Daoy (cell line): ENCODE data around the gene EMID1. TPM values are rescaled to one million over a fixed set of nuclear protein-coding genes. Genes with fewer than 3 reads are reported as not detected.
A peak's percentile ranks its signal among the peaks of the same experiment; 100 is the strongest.
"Not testable (repeated sequence)": the region's sequence is repeated elsewhere in the genome, so short reads cannot be mapped to it uniquely, and the experiment has no call there.

Experiments
- DNase-seq: peaks from one replicate; pipeline ENCODE4 v3.0.0-alpha.2; 2015; ENCODE audit warnings: low read depth
- total RNA-seq: library from RNA; depleted of rRNA; stranded (reverse); fragments of >200 nt; shearing (Covaris generic); gene quantifications from 2 replicates; pipeline ENCODE4 v1.2.3, GENCODE V29; 2014

EMID1 gene
- total RNA-seq, 1 experiment from 2014 or later = 1.3 TPM

- DNase-seq = no peak
Observed at GRCh38 chr22:29211066-29211465, 5.4 kb downstream of the EMID1 start.

DNA sequence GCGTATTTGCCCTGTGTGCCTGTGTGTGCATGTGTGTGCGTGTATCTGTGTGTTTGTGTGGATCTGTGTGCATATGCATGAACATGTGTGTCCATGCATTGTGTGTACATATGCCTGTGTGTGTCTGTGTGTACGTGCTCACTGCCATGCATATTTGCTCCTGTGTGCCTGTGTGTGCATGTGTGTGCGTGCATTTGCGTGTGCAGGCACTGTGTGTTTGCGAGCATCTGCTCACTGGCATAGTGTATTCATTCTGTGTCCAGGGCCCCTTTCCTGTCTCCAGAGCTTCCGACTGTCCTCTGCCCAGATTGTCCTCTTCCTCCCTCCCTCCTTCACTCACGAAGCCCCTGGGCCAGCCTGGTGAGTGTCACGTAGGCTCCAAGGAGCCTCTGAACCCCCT lies 5.8 kb downstream of the EMID1 start:
- no peak for DNase-seq

DNA sequence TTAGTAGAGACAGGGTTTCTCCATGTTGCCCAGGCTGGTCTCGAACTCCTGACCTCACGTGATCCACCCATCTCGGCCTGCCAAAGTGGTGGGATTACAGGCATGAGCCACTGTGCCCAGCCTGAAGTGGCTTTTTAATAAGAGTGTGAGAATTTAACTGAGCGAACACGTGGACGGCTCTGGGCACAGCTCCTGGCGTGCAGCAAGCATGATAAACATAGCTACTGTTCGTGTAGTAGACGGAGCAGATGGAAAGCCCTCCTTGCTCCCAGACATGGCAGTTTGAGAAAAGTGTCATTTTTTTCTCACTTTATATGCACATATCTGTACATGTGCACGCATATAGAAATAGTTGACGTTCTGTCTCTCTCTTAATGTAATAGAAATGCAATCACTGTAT lies 7.0 kb downstream of the EMID1 start:
- no peak for DNase-seq

DNA sequence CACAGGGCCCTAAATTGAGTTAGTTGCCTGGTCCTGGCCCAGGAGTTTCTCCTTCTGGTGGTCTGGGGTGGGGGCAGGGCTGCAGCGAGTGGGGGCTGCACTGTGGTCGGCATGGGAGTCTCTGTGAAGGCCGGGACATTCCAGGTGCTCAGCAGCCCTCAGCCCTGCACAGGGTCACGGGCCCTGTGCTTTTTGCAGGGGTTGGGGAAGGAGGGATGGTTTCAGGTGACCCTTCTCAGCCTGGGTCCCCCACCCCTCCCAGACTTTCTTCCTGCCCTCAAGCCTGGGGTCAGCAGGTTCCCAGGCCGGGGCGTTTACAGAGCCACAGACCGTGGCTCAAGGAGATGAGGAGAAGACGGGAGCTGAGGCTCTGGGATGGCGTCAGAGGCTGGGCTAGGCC lies 7.8 kb downstream of the EMID1 start:
- DNase-seq = no peak

- DNase-seq = no peak
Observed at GRCh38 chr22:29214232-29214631, 8.5 kb downstream of the EMID1 start.

GRCh38 chr22:29215012-29215860 lies 9.5 kb downstream of the EMID1 start:
- no peak for DNase-seq

GRCh38 chr22:29216011-29216872 lies 10.5 kb downstream of the EMID1 start:
- no peak for DNase-seq

DNA sequence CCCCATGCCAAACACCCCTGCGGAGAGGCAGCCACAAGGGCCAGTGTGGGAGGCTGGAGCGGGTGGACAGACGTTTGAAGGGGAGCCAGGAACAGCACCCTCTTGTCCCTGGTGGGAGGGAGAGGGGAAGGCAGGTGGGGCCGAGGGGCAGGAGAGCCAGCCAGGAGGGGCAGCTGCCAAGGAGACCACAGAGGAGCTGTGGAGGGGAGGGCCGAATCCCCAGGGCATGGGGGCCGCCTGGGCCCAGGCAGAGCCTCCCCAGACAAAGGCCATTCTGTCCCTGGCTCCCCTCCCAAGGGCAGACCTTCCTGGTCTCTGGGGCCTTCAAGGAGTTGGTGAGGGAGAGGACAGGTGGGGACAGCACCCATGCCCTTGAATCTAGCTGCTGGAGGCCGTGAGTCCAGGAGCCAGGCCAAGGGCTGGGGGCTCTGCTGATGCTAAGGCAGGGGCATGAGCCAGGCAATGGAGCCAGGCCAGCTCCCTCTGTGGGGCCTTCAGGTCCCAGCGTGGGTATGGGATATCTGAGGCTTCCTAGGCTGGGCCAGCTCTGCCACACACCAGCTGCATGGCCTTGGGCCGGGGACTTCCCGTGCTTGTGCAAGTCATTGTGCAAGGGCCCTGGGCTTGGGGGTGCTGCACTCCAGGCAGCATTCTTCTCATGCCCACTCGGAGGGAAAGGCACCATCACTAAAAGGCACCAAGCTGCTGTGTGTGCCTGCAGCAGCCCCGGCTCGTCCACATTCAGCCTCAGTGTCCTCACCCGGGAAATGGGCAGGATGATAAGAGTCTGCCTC lies 11.4 kb downstream of the EMID1 start:
- DNase-seq = peak; percentile 38

- no peak for DNase-seq
Observed at GRCh38 chr22:29217827-29218757, 12.4 kb downstream of the EMID1 start.

DNA sequence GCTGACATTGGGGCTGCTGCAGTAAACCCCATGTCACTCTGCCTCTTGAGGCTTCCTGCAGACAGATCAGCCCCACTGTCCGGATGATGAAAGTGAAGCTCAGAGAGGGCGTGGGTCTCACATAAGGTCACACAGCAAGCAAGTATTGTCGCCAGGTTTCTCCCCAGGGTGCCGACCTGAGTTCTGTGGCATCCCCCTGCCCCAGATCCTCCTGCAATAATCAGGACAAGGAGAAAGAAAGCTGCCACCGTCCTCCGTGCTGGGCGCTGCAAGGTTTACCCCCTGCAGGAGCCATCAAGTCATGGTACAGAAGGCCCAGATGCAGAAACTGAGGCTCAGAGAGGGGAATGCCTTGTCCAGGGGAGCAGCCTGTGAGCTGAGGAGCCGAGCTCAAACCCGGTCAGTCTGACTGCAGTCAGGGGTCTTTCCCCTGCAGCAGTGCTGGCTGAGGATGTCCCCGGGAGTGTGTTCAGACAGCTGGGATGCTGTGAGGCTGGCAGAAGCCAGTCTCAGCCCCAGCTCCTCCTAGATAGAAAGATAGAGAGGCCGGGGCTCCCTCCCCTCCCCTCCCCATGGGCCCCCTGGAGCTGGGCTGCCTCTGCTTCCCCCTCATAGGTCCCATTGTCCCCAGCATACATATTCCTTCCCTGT lies 13.2 kb downstream of the EMID1 start:
- DNase-seq = no peak

- not testable (repeated sequence) for DNase-seq
Observed at GRCh38 chr22:29219409-29219782, 13.7 kb downstream of the EMID1 start.

GRCh38 chr22:29219881-29220670 lies 14.4 kb downstream of the EMID1 start:
- DNase-seq = no peak

DNA sequence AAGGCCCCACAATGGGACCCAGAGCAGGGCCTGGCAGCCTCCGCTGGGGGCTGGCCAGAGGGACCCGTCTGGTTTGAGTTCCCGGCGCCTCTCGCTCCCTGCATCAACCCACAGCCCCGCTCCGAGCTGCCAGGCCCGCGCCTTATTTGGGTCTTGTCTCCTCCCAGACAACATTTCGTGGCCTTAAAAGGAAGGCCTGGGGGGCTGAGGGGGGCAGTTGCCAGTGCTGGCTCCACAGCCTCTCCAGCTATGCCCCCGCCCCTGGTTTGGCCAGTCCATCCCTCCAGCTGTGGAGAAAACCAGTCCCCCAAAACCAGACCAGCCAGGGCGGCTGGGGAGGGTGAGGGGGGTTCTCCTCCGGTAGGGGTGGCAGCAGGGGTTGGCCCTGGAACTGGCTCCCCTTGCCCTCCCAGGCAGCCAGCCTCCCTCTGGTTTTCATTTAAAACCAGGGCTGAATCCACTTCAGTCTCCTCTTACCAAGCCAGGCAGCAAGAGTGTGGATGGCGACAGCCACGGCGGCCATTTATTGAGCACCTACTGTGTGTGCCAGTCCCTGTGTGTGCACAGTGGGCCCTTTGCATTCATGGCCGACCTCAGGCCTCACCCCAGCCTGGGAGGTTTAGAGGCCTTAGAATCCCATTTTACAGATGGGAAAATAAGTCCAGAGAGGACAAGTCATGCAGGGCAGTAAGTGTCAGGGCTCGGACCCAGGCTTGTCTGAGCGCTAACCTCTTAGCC lies 18.6 kb downstream of the EMID1 start:
- no peak for DNase-seq

DNA sequence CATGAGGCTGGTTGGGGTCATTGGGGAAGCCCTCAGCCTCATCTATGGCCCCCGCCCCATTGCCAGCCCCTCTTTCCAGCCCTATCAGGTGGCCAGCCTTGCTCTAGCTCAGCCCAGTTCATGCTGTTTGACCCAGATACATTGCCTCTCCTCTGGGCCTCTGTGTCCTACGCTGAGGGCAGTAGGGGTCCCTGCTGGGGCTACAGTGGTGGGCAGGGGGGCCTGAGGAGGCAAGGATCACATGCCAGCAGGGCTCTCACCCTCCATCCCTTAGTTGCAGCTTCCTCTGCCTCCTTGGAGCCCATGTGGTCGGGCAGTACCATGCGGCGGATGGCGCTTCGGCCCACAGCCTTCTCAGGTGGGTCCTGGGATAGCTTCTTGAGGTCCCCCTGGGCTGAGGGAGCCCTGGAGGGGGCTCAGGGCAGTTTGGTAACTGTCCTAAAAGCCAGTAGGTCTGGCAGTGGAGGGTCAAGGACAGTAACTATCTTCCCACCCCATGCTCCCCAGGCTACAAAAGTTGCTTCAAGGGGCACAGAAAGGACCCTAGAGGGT lies 19.2 kb downstream of the EMID1 start:
- no peak for DNase-seq

DNA sequence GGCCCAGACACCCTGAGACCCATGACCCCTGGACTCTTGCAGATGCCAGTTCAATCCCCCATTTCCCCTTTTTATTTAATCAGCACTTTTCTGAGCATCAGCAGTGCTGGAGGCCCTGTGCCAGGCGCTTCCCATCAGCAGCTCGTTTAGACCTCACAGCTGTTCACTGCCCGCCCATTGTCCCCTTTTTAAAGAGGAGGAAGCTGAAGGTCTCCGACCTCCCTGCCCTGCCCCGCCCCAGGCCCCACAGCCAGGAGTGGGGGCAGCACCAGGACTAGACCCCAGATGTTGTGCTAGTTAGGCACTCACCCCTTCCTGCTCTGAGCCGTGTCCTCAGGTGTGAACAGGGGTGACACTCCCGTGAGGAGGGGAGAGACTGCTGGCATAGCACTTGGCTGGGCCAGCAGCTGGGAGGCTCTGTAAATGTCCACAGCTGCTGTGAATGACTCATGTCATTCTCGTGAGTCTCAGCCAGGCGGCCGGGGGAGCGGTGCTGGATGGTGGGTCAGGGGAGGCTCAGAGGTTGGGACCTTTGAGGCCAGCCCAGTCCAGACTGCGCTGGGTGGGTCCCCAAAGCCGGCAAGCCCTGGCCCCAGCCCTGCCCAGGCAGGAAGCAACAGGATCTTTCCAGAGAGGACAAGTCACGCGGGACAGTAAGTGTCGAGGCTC lies 19.9 kb downstream of the EMID1 start:
- DNase-seq = no peak

GRCh38 chr22:29226351-29226981 lies 20.8 kb downstream of the EMID1 start:
- DNase-seq = no peak
